H9 (cell line): ENCODE measurements around the gene ENOX1. TPM values are rescaled to one million over a fixed set of nuclear protein-coding genes. Genes with fewer than 3 reads are reported as not detected.

ENCODE experiments used
- DNase-seq: peaks from one replicate; pipeline ENCODE4 v3.0.0-alpha.2; 2017
- H2AFZ ChIP-seq: one replicate; pipeline ENCODE4 v1.6.1; 2013; ENCODE audit warnings: mild to moderate bottlenecking, low read length, control low read depth, moderate library complexity
- H2AK5ac ChIP-seq: 2 replicates; pipeline ENCODE4 v1.6.1; 2013; ENCODE audit warnings: low read length, control low read depth, mixed read lengths; ENCODE audit not compliant: insufficient read length
- H2BK120ac ChIP-seq: one replicate; pipeline ENCODE4 v1.6.1; 2013; ENCODE audit warnings: low read depth, mild to moderate bottlenecking, low read length, control low read depth, inconsistent platforms; ENCODE audit not compliant: poor library complexity, severe bottlenecking
- H2BK12ac ChIP-seq: 2 replicates; pipeline ENCODE4 v1.6.1; 2013; ENCODE audit warnings: low read length, control low read depth, mixed read lengths, low read depth; ENCODE audit not compliant: insufficient read length
- H2BK15ac ChIP-seq: 2 replicates; pipeline ENCODE4 v1.6.1; 2013; ENCODE audit warnings: low read depth, low read length, control low read depth
- H2BK20ac ChIP-seq: one replicate; pipeline ENCODE4 v1.6.1; 2013; ENCODE audit warnings: low read depth, mild to moderate bottlenecking, low read length, control low read depth, inconsistent platforms; ENCODE audit not compliant: poor library complexity, severe bottlenecking
- H2BK5ac ChIP-seq: 2 replicates; pipeline ENCODE4 v1.6.1; 2013; ENCODE audit warnings: low read length, control low read depth, mixed read lengths; ENCODE audit not compliant: insufficient read length
- H3K14ac ChIP-seq: 2 replicates; pipeline ENCODE4 v1.6.1; 2013; ENCODE audit warnings: low read length, control low read depth; ENCODE audit not compliant: insufficient read depth
- H3K18ac ChIP-seq: 2 replicates; pipeline ENCODE4 v1.6.1; 2013; ENCODE audit warnings: low read depth, mild to moderate bottlenecking, mixed read lengths, low read length, control low read depth; ENCODE audit not compliant: insufficient read length
- H3K23ac ChIP-seq: 2 replicates; pipeline ENCODE4 v1.6.1; 2013; ENCODE audit warnings: low read length, control low read depth, mixed read lengths, low read depth; ENCODE audit not compliant: insufficient read length
- H3K23me2 ChIP-seq: 2 replicates; pipeline ENCODE4 v1.6.1; 2013; ENCODE audit warnings: low read depth, mild to moderate bottlenecking, mixed read lengths, low read length, control low read depth; ENCODE audit not compliant: insufficient read length, poor library complexity, severe bottlenecking
- H3K27ac ChIP-seq: 2 replicates; pipeline ENCODE4 v1.5.1; 2013; ENCODE audit warnings: low read length, control low read depth, mixed read lengths, low read depth; ENCODE audit not compliant: insufficient read length
- H3K27me3 ChIP-seq: 2 replicates; pipeline ENCODE4 v1.6.1; 2013; ENCODE audit warnings: low read length, control low read depth, inconsistent platforms; ENCODE audit not compliant: insufficient read depth
- H3K4ac ChIP-seq: 2 replicates; pipeline ENCODE4 v1.6.1; 2013; ENCODE audit warnings: low read depth, mild to moderate bottlenecking, control low read depth, inconsistent platforms, low read length, moderate library complexity
- H3K4me1 ChIP-seq: 2 replicates; pipeline ENCODE4 v1.6.1; 2013; ENCODE audit warnings: low read length, control low read depth, inconsistent platforms; ENCODE audit not compliant: insufficient read depth
- H3K4me2 ChIP-seq: 2 replicates; pipeline ENCODE4 v1.6.1; 2013; ENCODE audit warnings: low read length, control low read depth, mixed read lengths; ENCODE audit not compliant: insufficient read length, insufficient read depth
- H3K56ac ChIP-seq: 2 replicates; pipeline ENCODE4 v1.6.1; 2013; ENCODE audit warnings: low read depth, mild to moderate bottlenecking, mixed read lengths, low read length, control low read depth; ENCODE audit not compliant: insufficient read length
- H3K79me1 ChIP-seq: 2 replicates; pipeline ENCODE4 v1.6.1; 2013; ENCODE audit warnings: low read depth, mild to moderate bottlenecking, moderate library complexity, low read length, control low read depth, inconsistent platforms; ENCODE audit not compliant: insufficient read depth, poor library complexity, severe bottlenecking
- H3K79me2 ChIP-seq: 2 replicates; pipeline ENCODE4 v1.6.1; 2013; ENCODE audit warnings: low read length, control low read depth, inconsistent platforms; ENCODE audit not compliant: insufficient read depth
- H3K9ac ChIP-seq: 2 replicates; pipeline ENCODE4 v1.6.1; 2013; ENCODE audit warnings: low read length, control low read depth, mixed read lengths; ENCODE audit not compliant: insufficient read length; ENCODE audit errors: extremely low read depth
- H3K9me3 ChIP-seq: one replicate; pipeline ENCODE4 v1.6.1; 2013; ENCODE audit warnings: low read depth, low read length, inconsistent platforms; ENCODE audit not compliant: control insufficient read depth
- H3T11ph ChIP-seq: one replicate; pipeline ENCODE4 v1.6.1; 2013; ENCODE audit warnings: mild to moderate bottlenecking, low read length, control low read depth, inconsistent platforms
- H4K20me1 ChIP-seq: one replicate; pipeline ENCODE4 v1.6.1; 2013; ENCODE audit not compliant: control insufficient read depth, insufficient read length, insufficient read depth
- H4K5ac ChIP-seq: 2 replicates; pipeline ENCODE4 v1.6.1; 2013; ENCODE audit warnings: low read depth, mild to moderate bottlenecking, mixed read lengths, low read length, control low read depth; ENCODE audit not compliant: insufficient read length
- H4K8ac ChIP-seq: replicated peaks from 2 replicates; pipeline ENCODE4 v1.6.1; 2013; ENCODE audit warnings: low read length, control low read depth, mixed read lengths, low read depth; ENCODE audit not compliant: insufficient read length
- H4K91ac ChIP-seq: 2 replicates; pipeline ENCODE4 v1.6.1; 2013; ENCODE audit warnings: low read depth, mild to moderate bottlenecking, moderate library complexity, mixed read lengths, low read length, control low read depth; ENCODE audit not compliant: insufficient read length
- H3K27ac Mint-ChIP-seq, 3 experiments: 2 replicates in 2 of 3; 3 replicates in 1 of 3; pipeline ENCODE4 v1.8.0; 2020 to 2021; ENCODE audit warnings: mixed read lengths in 3 of 3, mild to moderate bottlenecking in 1 of 3, moderate library complexity in 1 of 3
- H3K27me3 Mint-ChIP-seq: 2 replicates; pipeline ENCODE4 v1.8.0; 2021; ENCODE audit warnings: low read depth, mild to moderate bottlenecking, moderate library complexity, mixed read lengths
- H3K36me3 Mint-ChIP-seq, 3 experiments: 2 replicates in 2 of 3; 3 replicates in 1 of 3; pipeline ENCODE4 v1.8.0; 2020 to 2021; ENCODE audit warnings: low read depth in 3 of 3, mixed read lengths in 3 of 3; ENCODE audit not compliant: insufficient read depth in 1 of 3
- H3K4me1 Mint-ChIP-seq, 2 experiments: 2 replicates each; pipeline ENCODE4 v1.8.0; 2020; ENCODE audit warnings: mixed read lengths in 2 of 2
- H3K4me3 Mint-ChIP-seq, 2 experiments: 2 replicates in 1 of 2; 3 replicates in 1 of 2; pipeline ENCODE4 v1.8.0; 2020 to 2021; ENCODE audit warnings: mild to moderate bottlenecking in 2 of 2, mixed read lengths in 2 of 2, moderate library complexity in 1 of 2
- H3K9me3 Mint-ChIP-seq, 2 experiments: 2 replicates in 1 of 2; 3 replicates in 1 of 2; pipeline ENCODE4 v1.8.0; 2020; ENCODE audit warnings: mild to moderate bottlenecking in 2 of 2, mixed read lengths in 2 of 2, moderate library complexity in 1 of 2
- WGBS: extraction: QIAGEN DNeasy Blood & Tissue Kit; methylation state at CpG from one replicate; pipeline ENCODE4 v1.1.7; 2013; ENCODE audit warnings: missing lambda C conversion rate, low lambda C conversion rate, mixed read lengths; ENCODE audit not compliant: insufficient read length; ENCODE audit errors: extremely low coverage; 5-methylcytosine and 5-hydroxymethylcytosine counted together
- total RNA-seq: library from RNA; stranded (reverse); gene quantifications from 2 replicates; pipeline ENCODE4 v1.2.1, GENCODE V29; 2021
- TF ChIP-seq, protein P1 (sequence below): fragments of 200-600 bp; sonication (generic); conservative IDR thresholded peaks from 3 replicates; pipeline ENCODE4 v1.8.0; 2021; ENCODE audit warnings: antibody characterized with exemption, mild to moderate bottlenecking

Gene ENOX1
- total RNA-seq, 1 experiment from 2014 or later: 0.24 TPM

DNA sequence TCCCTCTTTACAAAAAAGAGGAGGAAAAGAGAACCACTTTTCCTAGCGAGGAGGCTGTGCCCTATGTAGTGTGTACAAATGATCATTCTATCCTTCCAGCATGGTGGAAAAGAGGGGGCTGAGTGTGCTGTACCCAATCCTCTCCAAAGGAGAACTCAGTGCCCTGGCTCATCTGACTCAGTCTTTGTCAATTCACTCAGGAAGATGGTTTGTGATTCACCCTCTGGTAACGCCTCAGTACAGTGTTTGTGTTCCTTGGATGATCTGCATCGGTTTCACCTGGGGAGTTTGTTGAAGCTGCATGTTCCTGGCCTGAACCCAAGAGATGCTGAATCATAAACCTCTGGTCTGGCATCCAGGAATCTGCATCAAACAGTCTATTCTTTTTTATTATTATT, 18.3 kb upstream of the ENOX1 start:
- H3K9me3 Mint-ChIP-seq: peaks cover 0 to under 1% of the 10 kb centered on the region in 2 experiments; a peak in 1 of 5 replicates
- peak overlapping the region in 2 of 3 experiments; percentile 32 to 53; a peak in 1 of 7 replicates for H3K27ac Mint-ChIP-seq
- H3K4me2 ChIP-seq: no peak overlapping the region
- H3K4me3 Mint-ChIP-seq: no peak overlapping the region
- H2AK5ac ChIP-seq: no peak overlapping the region
- peaks cover 2% of the 10 kb centered on the region; the same call in 1 of the 2 replicates for H3K27me3 Mint-ChIP-seq
- no peaks in the 10 kb centered on the region for H4K20me1 ChIP-seq
- H3K23ac ChIP-seq: no peak overlapping the region
- no peak overlapping the region for H3K9ac ChIP-seq
- WGBS: no CpG with 5 or more reads among the region's 3 CpGs
- no peaks in the 10 kb centered on the region for H3K79me2 ChIP-seq
- peaks cover 21 to 31% of the 10 kb centered on the region in 2 experiments for H3K4me1 Mint-ChIP-seq
- H4K5ac ChIP-seq: no peak overlapping the region
- H3K4me1 ChIP-seq: peaks cover 7% of the 10 kb centered on the region; the same call in 1 of the 2 replicates
- no peaks in the 10 kb centered on the region for H3K79me1 ChIP-seq
- H3K27ac ChIP-seq: no peak overlapping the region
- H4K91ac ChIP-seq: no peak overlapping the region
- no peak overlapping the region for H2AFZ ChIP-seq
- H3K23me2 ChIP-seq: no peaks in the 10 kb centered on the region
- no peak overlapping the region for H3K14ac ChIP-seq
- no peak overlapping the region for H2BK12ac ChIP-seq
- H4K8ac ChIP-seq: no peak overlapping the region
- TF ChIP-seq, protein P1, sequence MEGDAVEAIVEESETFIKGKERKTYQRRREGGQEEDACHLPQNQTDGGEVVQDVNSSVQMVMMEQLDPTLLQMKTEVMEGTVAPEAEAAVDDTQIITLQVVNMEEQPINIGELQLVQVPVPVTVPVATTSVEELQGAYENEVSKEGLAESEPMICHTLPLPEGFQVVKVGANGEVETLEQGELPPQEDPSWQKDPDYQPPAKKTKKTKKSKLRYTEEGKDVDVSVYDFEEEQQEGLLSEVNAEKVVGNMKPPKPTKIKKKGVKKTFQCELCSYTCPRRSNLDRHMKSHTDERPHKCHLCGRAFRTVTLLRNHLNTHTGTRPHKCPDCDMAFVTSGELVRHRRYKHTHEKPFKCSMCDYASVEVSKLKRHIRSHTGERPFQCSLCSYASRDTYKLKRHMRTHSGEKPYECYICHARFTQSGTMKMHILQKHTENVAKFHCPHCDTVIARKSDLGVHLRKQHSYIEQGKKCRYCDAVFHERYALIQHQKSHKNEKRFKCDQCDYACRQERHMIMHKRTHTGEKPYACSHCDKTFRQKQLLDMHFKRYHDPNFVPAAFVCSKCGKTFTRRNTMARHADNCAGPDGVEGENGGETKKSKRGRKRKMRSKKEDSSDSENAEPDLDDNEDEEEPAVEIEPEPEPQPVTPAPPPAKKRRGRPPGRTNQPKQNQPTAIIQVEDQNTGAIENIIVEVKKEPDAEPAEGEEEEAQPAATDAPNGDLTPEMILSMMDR: no peak
- H2BK15ac ChIP-seq: no peak overlapping the region
- H3K56ac ChIP-seq: no peak overlapping the region
- H2BK20ac ChIP-seq: no peak overlapping the region
- H3T11ph ChIP-seq: no peak overlapping the region
- no peak overlapping the region for H3K18ac ChIP-seq
- DNase-seq: no peak
- H3K27me3 ChIP-seq: no peaks in the 10 kb centered on the region
- no peak overlapping the region for H2BK5ac ChIP-seq
- no peaks in the 10 kb centered on the region for H3K9me3 ChIP-seq
- no peak overlapping the region for H3K4ac ChIP-seq
- H3K36me3 Mint-ChIP-seq: peaks cover 0 to 1% (median under 1%) of the 10 kb centered on the region in 3 experiments; a peak in 3 of 7 replicates
- H2BK120ac ChIP-seq: no peak overlapping the region
